ENCODE measurements around the gene GPR87.

Gene GPR87

DNA sequence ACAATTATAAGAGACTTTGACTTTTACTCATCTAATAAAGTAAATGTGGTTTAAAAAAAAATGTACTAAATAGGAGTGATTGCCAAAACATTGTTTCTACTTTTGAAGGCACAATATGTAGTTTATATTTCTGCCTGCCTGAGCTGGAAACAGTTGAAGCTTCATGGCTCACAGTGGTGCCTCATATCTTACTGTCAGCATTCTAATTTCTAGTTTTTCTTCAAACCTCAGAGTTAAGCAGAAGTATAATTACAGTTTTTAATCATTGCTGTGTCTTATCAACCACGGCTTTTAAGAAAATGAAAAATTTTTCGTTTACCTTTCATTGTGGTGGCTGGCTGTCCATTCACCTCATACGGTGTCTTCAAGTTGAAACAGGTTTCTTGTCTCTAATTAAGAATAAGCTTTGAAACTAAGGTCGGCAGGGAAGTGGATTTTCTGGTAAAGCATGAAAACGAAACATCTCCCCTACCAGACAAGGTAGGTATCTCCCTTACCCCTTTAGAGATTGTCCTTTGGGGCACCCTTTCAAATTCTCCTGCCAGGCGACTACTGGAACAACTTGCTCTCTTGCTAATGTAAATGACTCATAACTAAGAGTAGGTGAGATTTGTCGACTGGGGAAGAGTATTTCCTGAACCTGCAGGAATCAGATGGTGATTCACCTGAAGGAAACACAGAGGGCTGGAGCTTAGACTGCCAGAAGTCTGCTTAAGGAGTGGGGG, at the start of gene GPR87:
Gene GPR87 (minus strand): TSS at position 554 of the 725 bp plus-strand sequence. CDS start 16,720 bp downstream, outside the sequence.
- no peak for DNase-seq

DNA sequence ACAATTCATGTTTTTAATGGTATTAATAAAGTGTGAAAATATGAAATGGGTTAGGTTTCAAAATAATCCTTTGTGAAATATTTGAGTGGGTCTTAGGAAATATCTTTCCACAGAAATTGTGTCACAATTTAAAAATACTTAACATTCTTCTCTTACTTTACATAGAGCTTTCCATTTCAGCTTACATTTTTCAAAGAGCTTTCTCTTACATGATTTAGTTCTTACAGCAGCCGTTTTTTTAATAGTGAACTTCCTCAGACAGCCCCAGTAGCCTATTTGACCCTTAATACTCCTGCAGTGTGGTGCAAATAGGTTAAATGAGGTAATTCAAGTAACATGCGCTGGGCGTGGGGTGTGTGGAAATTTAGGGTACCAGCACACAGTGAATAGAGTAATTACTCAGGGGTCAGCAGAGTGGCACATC, 46.1 kb upstream of the GPR87 start:
- DNase-seq = no peak

DNA sequence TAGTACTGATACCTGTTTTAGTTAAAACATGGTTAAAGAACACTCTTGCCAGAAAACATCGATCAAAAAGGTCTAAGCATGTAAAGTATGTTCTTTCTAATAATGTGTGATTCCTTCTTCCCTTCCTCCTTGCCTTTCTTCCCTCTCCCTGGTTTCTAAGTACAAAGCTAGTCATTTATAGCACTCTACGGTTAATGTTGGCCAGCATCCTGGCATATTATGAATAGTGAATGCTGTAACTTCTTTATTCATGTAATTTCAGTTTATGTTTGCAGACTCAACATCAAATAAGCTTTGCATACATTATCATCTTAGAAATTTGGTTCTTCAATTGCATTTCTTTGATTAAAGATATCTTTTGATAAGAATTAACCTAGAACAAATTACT, 40.8 kb upstream of the GPR87 start:
- no peak for DNase-seq

DNA sequence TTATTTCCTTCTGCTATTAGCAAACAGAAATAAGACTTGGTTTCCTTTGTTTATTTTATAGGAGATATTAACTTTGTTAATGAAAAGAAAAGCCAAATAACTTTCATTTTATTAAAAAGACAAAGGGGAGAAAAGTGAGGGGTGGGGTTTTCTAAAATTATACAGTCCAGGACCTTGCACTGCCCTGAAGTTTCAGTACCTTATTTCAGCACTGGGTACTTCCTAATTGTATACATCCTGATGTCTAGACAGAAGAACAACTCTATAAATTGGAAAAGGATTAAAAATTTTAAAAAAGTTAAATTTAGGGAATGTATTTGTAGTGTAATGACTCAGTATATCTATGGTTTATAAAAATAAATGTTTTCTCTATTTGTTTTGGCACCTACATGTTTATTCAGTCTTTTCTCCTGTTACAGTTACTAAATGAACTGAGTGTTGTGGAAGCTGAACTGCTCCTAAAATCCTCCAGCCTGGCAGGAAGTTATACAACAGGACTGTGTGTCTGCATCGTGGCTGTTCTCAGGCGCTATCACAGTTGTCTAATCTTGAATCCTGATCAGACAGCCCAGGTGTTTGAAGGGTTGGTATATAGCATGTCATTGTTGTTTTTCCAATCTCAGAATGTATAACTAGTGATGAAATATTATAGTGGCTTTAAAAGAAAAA, 40.3 kb upstream of the GPR87 start:
- no peak for DNase-seq

GRCh38 chr3:151351648-151352047, 35.0 kb upstream of the GPR87 start:
- DNase-seq = no peak

GRCh38 chr3:151351219-151351618, 34.6 kb upstream of the GPR87 start:
- no peak for DNase-seq

GRCh38 chr3:151350656-151351055, 34.0 kb upstream of the GPR87 start:
- DNase-seq = no peak

DNA sequence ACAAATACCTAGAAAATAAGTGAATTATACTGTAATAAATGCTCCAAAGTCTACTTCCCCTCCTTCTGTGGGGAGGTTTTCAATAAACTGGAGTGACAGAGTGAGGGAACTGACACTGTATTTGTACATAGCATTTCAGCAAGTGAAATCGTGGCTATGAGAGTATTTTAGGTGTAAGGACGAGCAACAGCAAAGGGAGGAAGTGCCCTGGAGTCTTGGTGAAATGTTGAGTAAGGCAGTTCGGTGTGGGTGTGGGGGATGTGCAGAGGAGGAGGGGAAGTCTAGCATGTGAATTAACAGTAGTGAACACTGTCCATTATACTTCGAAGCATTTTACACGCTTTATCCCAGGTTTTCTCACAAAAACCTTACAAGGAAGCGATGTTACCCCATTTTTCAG, 30.8 kb upstream of the GPR87 start:
- no peak for DNase-seq

- no peak for DNase-seq
Measured at GRCh38 chr3:151346292-151346691, 29.7 kb upstream of the GPR87 start.

GRCh38 chr3:151345859-151346258, 29.2 kb upstream of the GPR87 start:
- DNase-seq = no peak

- no peak for DNase-seq
Measured at GRCh38 chr3:151331696-151332095, 15.1 kb upstream of the GPR87 start.

- no peak for DNase-seq
Measured at GRCh38 chr3:151330899-151331298, 14.3 kb upstream of the GPR87 start.

DNA sequence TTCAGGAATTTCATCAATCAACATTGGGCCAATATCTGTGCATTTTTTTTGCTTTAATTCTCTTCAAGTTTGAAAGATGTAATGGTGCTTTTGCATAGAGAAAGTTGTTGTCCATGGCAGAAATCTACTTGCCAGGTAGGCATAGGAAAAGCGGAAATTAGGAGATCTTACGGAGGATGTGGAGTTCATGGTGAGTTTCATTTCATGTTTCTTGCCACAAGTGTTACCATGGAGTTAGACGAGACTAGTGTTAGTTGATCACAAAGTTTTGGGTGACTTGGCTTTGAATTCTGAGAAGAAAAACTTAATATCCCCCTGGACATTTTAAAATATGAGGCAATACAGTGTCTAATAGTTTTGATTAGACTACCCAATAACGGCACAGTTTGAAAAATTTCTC, 13.8 kb upstream of the GPR87 start:
- DNase-seq = no peak

- no peak for DNase-seq
Measured at GRCh38 chr3:151329363-151329762, 12.7 kb upstream of the GPR87 start, which contains the start of gene P2RY13. P2RY13 (minus strand) TSS chr3:151329549; CDS start chr3:151329528, 21 bp downstream.

DNA sequence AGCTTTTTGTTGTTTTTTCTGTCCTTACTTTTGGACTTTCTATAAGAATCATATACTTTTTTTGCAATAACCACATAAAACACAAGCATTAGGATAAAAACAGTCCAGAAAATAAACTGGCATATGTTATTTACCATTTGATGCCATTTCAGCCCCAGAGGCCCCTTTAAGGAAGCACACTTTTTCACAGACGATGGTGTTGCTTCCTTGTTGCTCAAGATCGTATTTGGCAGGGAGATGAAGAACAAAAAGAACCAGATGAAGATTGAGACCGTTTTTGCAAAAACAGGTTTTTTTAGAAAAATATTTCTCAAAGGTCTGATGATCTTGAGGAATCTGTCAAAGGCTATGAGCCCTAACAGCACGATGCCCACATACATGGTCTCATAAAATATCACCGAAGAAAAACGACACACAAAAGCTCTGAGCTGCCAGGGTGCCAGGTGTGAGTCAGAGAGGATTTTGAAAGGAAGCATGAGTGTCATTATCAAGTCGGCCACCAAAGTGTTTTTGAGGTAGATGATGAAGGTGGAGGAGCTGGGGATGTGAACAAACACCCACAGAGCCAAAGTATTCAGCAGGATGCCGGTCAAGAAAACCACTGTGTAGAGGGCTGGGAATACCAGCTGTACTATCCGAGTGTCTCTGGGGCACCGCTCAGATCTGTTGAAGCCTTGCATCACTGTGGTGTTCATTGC, 11.8 kb upstream of the GPR87 start:
- DNase-seq = no peak

GRCh38 chr3:151327571-151328198, 11.1 kb upstream of the GPR87 start:
- DNase-seq = no peak

GRCh38 chr3:151322511-151322910, 5.9 kb upstream of the GPR87 start:
- no peak for DNase-seq

DNA sequence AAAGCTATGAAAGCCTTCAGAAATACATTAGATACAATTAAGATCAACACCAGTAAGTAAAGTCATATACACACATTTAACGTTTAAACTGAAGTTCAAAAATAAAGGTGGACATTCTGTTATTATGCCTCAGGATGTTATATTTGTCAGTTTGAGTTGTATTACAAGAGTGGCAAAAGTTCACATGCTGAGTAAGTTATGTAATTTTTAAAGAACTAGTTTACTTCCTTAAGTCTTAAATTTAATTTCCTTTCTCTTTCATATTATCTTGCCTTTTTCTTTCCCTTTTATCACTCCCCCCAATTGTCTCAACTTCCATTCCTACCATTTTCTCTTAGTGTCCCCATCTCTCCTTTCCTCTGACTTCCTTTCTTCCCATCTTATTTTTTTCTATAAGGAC, 4.9 kb upstream of the GPR87 start:
- DNase-seq = no peak

DNA sequence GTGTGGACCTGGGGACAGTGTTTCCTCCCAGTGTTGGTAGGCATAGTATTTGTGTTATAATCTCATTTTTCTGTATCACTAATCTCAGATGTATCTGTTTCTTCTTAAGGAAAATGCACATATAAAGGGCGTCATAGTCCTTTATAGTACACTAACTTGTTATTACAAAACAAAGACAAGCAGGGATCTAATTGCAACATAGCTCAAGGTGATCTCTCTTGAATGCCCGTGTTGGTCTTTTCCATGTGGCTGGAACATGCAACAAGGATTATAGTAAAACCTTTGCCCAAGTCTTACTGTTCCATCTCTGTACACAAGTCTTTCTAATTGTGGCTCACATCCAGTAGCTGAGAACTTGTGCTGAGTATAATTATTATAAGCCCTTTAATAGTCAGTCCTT, 3.5 kb upstream of the GPR87 start:
- DNase-seq = no peak

DNA sequence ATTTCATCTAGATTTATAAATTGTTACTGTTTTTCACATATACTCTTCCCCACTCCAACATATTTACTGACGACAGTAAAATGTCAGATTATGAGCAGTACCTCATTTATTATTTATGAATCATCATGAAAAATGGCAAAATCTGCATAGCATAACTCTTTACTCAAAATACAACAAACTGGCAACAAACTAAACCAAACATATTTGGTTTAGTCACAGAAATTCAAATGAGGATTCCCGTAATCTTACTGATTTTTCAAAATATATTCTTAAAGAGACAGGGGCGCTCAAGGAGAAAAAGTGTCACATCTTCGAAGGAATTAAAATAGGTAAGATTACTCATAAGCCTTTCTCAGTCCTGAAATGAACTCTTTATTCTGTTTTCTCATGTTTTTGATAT, 3.0 kb upstream of the GPR87 start:
- no peak for DNase-seq

DNA sequence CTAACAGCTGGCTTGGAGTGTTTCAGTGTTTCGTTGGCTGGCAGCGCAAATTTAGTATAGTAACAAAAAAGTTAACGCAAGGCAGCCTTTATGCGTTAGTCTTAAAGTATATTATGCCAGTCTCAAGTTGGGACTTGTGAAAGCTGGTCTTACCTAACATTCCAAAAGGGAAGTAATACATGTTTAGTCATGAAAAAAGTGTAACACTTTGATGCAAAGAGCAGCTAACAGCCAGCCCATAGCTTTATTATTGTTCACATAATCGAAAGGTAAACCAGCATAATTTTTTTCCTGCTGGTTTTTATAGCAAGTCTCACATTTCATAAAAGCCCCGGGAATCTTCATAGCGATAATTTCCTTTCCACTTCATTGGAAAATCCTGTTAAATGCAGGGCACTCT, 2.4 kb upstream of the GPR87 start:
- no peak for DNase-seq

GRCh38 chr3:151318313-151318712, 1.7 kb upstream of the GPR87 start:
- DNase-seq = no peak

DNA sequence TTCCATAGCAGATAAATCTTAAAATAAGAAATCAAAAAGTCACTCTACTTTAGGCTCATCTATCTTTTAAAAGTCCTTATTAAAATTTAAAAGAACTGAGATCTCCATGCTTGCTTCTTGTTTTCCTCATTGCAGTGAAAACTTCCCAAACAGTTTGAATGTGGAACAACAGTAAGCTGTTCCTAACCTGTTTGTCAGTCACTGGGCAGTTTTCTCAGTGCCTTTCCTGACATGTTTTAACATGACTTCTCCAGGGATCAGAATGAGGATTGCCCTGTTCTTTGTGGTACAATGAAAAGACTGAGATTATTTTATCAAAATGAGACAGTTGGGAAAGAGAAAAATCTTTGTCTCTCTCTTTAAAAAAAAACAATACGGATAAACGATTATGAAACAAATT, 774 bp downstream of the GPR87 start:
- DNase-seq = no peak

- no peak for DNase-seq
Measured at GRCh38 chr3:151315136-151315535, 1.5 kb downstream of the GPR87 start.
